ENCODE measurements around the gene LPXN. TPM values are rescaled to one million over a fixed set of nuclear protein-coding genes. Genes with fewer than 3 reads are reported as not detected.

The LPXN gene
- polyA plus RNA-seq, 2 of the 4 experiments (the other 2 are of a cell fraction) = 2.5 to 6.6 TPM

GRCh38 chr11:58506935-58507334 is 68.7 kb downstream of the LPXN start:
- Histone ChIP-seq H3K4me2 (no peak overlapping the region), H3K4me3 (no peak overlapping the region), H3K9me3 (no peaks in the 10 kb centered on the region), H3K4me1 (no peaks in the 10 kb centered on the region), H3K27ac (no peak overlapping the region)
- TF ChIP-seq SMC3 (IDR thresholded peaks at IDR 0.05) (no peak), CHD4 (IDR thresholded peaks at IDR 0.05; ENCODE audit: borderline replicate concordance) (no peak), RFX5 (IDR thresholded peaks at IDR 0.05) (no peak), MAZ (IDR thresholded peaks at IDR 0.05; ENCODE audit: borderline replicate concordance, low read depth, low read length) (no peak), ZNF302 (CRISPR knock-in tag; IDR thresholded peaks at IDR 0.05) (no peak), KDM5A (IDR thresholded peaks at IDR 0.05) (no peak), FOXS1 (CRISPR knock-in tag; IDR thresholded peaks at IDR 0.05) (no peak), FOSB (CRISPR knock-in tag; IDR thresholded peaks at IDR 0.05) (no peak), CBX2 (IDR thresholded peaks at IDR 0.05; ENCODE audit: borderline replicate concordance, low read depth) (no peak), TFCP2L1 (CRISPR knock-in tag; IDR thresholded peaks at IDR 0.05) (no peak), HES2 (IDR thresholded peaks at IDR 0.05) (no peak), HEYL (CRISPR knock-in tag; IDR thresholded peaks at IDR 0.05) (no peak), JUN (IDR thresholded peaks at IDR 0.05) (no peak), KDM1A (IDR thresholded peaks at IDR 0.05; ENCODE audit: low read depth) (no peak), EP300 (IDR thresholded peaks at IDR 0.05) (no peak), RCOR1 (IDR thresholded peaks at IDR 0.05; ENCODE audit: low read depth, low read length) (no peak), HOXB13 (CRISPR knock-in tag; IDR thresholded peaks at IDR 0.05; ENCODE audit: low read depth) (no peak)
- TF ChIP-seq, protein P1, sequence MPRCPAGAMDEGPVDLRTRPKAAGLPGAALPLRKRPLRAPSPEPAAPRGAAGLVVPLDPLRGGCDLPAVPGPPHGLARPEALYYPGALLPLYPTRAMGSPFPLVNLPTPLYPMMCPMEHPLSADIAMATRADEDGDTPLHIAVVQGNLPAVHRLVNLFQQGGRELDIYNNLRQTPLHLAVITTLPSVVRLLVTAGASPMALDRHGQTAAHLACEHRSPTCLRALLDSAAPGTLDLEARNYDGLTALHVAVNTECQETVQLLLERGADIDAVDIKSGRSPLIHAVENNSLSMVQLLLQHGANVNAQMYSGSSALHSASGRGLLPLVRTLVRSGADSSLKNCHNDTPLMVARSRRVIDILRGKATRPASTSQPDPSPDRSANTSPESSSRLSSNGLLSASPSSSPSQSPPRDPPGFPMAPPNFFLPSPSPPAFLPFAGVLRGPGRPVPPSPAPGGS (IDR thresholded peaks at IDR 0.05) = no peak
- TF ChIP-seq, protein P2, sequence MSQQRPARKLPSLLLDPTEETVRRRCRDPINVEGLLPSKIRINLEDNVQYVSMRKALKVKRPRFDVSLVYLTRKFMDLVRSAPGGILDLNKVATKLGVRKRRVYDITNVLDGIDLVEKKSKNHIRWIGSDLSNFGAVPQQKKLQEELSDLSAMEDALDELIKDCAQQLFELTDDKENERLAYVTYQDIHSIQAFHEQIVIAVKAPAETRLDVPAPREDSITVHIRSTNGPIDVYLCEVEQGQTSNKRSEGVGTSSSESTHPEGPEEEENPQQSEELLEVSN (IDR thresholded peaks at IDR 0.05; ENCODE audit: borderline replicate concordance, low read depth) = no peak
- TF ChIP-seq, protein P3, sequence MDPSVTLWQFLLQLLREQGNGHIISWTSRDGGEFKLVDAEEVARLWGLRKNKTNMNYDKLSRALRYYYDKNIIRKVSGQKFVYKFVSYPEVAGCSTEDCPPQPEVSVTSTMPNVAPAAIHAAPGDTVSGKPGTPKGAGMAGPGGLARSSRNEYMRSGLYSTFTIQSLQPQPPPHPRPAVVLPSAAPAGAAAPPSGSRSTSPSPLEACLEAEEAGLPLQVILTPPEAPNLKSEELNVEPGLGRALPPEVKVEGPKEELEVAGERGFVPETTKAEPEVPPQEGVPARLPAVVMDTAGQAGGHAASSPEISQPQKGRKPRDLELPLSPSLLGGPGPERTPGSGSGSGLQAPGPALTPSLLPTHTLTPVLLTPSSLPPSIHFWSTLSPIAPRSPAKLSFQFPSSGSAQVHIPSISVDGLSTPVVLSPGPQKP (IDR thresholded peaks at IDR 0.05; ENCODE audit: low read depth, low read length) = no peak
- ATAC-seq = no peak
- no peak for DNase-seq (ENCODE audit: low read depth in 1 of 2, low spot score in 1 of 2)
- ChIA-PET CTCF (no interaction called here), POLR2A (no interaction called here)
- FAIRE-seq = no peak
- WGBS (ENCODE audit: missing lambda C conversion rate) = 28% methylated on average over 5 of the region's 5 CpGs

DNA sequence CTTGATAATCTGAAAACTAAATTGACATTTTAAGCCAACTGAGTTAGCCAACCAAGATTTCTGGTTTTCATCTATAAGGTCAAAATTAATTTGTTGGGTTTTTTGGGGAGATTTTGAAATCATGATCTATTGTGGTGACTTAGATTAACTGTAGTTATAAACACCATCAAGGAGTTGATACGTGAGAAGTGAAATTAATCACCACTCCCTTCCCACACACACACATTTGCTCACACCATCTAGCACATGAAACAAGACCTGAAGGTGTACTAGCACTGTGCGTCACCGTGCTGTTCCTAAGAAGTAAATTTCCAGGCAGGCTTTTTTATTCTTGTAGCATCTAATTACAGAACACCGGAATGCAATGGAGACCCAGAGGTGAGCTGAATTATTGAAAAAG is 69.8 kb downstream of the LPXN start:
- POLR2A ChIA-PET = no interaction called here
- ATAC-seq (no peak), FAIRE-seq (no peak), DNase-seq (ENCODE audit: low read depth in 1 of 2, low spot score in 1 of 2) (no peak)
- Histone ChIP-seq H3K4me3 (no peak overlapping the region), H3K9me3 (no peaks in the 10 kb centered on the region), H3K4me2 (no peak overlapping the region), H3K27ac (no peak overlapping the region), H3K4me1 (no peaks in the 10 kb centered on the region)
- TF ChIP-seq ZC3H11A (IDR thresholded peaks at IDR 0.05) (no peak), BHLHE40 (IDR thresholded peaks at IDR 0.05; ENCODE audit: low read depth, low read length) (no peak), RFX5 (IDR thresholded peaks at IDR 0.05) (no peak), TP53 (CRISPR knock-in tag; IDR thresholded peaks at IDR 0.05) (no peak), KDM1A (IDR thresholded peaks at IDR 0.05; ENCODE audit: low read depth) (no peak), FOSB (CRISPR knock-in tag; IDR thresholded peaks at IDR 0.05) (no peak), POLR2A (IDR thresholded peaks at IDR 0.05; ENCODE audit: low read length) (no peak), KDM5A (IDR thresholded peaks at IDR 0.05) (no peak), NFE2L2 (conservative IDR thresholded peaks at IDR 0.05; ENCODE audit: low read length) (no peak), ZNF302 (CRISPR knock-in tag; IDR thresholded peaks at IDR 0.05) (no peak)
- TF ChIP-seq, protein P3 (IDR thresholded peaks at IDR 0.05; ENCODE audit: low read depth, low read length) = no peak
- TF ChIP-seq, protein P4, sequence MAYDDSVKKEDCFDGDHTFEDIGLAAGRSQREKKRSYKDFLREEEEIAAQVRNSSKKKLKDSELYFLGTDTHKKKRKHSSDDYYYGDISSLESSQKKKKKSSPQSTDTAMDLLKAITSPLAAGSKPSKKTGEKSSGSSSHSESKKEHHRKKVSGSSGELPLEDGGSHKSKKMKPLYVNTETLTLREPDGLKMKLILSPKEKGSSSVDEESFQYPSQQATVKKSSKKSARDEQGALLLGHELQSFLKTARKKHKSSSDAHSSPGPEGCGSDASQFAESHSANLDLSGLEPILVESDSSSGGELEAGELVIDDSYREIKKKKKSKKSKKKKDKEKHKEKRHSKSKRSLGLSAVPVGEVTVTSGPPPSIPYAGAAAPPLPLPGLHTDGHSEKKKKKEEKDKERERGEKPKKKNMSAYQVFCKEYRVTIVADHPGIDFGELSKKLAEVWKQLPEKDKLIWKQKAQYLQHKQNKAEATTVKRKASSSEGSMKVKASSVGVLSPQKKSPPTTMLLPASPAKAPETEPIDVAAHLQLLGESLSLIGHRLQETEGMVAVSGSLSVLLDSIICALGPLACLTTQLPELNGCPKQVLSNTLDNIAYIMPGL (CRISPR knock-in tag; IDR thresholded peaks at IDR 0.05; ENCODE audit: borderline replicate concordance) = no peak
- 59% methylated on average over 4 of the region's 4 CpGs for WGBS (ENCODE audit: missing lambda C conversion rate)
- CTCF ChIA-PET = interaction anchor here (0.6 to 1.0 kb wide), 2 partner anchors 9 to 10 kb away, joined by 3 read pairs; no protein-coding TSS in a partner anchor

Data from A549 (cell line).